Kidney tubule cell (primary cell): ENCODE data around the gene SPOCD1.

Experiments
- DNase-seq: peaks from one replicate; pipeline ENCODE4 v3.0.0-alpha.2; 2018; ENCODE audit warnings: low spot score

SPOCD1 gene

GRCh38 chr1:31787261-31787660 is 28.6 kb downstream of the SPOCD1 start:
- DNase-seq: no peak

DNA sequence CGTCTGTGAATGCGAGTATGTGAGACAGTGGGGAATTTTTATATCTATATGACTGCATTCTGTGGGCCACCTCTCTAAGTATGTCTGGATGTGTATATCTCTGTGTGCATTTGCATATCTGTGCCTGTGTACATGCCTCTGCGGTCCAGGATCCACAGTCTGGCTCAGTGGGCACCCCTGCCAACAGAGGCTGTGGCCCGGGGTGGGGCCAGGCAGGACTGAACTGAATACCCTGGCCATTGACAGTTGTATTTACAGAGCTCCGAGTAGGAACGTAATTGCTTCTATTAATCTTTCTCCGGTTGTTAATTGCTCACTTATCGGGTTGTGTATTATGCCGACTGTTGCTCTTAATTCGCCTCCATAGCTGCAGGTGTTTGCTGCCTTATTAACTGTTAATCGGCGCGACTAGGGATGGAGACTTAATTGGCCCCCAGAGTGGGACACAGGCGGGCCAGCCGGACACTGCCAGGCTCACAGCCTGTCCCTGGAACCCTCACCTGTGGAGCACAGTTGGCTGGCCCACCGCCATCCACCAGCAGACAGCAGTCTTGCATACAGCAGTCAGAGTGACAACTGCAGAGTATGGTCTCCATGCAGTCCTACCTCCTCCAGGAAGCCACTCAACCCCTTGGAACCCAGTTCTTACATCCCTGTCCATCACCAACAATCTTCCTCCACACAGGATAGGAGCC is 29.3 kb downstream of the SPOCD1 start:
- no peak for DNase-seq

DNA sequence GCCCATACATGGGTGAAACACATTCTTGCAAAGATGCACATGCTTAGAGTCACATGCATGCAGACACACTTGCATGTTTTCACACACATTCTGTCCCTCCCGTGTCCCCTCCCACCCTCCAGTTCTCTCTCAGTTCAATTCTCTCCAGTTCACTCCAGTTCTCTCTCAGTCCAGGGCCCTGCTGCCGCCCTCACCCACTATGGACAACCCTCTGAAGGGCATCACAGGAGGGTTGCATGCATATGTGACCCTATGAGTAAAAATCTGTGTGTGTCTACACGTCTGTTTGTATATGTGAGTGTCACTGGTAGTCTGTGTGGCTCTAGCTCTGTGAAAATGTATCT is 29.9 kb downstream of the SPOCD1 start:
- no peak for DNase-seq

DNA sequence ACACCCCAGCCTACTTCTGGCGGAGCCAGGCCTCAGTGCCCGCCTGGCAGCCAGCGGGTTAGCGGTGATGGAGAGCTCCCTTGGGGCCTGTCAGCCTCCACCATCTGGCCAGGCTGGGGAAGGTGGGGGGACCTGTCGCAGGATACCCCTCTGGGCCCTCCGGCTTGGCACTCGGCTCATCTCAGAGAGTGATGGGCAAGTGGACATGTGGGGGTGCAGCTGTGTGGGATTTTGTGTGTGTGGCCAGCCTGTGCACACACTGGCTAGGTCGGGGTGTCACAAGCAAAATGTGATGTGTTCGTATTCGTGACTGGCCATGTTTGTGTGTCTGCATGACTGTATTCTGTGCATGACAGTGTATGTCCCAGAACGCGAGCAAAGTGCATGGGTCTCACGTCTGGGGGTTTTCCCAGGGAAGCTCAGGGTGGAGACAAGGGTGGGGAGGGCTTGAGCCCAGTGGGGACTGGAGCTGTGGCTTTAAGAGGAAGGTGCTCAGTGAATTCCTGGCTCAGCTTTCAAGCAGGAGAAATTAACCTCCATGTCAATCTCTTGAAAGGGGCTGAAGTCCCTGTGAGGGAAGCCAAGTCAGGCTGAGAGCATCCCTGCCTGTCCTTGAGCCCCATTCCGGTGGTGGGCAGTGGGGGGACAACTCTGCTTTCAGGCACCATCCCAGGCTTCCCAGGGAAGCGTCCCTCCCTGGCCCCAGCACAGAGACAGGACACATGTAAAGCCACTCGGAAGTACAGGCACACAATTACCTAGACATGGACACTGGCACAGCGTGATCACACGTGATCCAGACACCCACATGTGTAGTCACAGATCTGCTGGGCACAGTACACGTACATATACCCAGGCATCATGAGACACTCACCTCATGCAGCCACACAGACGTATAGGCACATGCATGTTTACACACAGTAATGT is 30.5 kb downstream of the SPOCD1 start:
- no peak for DNase-seq

DNA sequence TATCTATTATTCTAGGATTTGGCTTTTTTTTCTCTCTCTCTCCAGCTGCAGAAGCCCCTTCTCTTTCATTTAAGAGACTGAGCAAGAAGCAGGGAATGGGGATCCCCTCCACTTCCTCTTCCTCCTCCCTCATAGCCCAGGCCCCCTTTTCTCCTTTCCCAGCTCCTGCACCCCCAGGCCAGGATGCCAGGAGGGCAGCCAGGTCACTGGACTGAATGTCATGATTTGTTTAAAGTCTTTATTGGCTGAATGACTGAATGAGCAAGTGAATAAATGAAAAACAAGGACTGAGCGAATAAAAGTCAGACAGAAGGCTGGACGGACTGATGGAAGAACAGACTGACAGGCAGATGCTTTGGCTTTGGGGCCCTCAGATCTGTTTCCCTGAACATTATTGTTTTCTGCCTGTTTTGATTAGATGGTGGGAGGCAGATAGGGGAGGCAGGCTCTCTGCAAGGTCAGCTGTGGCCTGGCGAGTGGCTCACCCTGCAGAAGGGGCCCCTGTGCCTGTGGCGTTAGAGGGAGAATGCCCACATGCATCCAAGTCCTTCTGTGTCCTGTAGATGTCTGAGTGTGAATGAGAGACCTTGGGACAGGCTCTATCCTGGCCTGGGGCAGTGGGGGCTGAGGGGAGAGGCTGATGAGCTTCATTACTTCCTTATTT is 31.3 kb downstream of the SPOCD1 start:
- no peak for DNase-seq

DNA sequence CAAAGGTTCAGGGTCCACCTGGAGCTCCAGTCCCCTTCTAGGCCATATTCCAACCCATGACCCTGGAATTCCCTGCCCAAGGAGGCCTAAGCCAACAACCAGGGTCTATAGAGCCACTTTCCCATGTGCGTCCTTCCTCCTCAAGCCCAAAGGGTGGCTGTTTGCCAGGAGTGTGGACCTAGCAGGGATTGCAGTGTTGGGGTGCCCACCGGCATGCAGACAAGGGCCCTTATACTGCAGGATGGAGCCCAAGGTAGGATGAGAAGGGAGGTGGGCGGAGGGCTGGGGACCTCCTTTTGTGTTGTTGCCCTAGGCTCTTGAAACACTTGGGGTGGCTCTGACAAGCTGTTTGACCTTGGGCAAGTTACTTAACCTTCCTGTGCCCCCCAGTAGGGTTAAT is 32.0 kb downstream of the SPOCD1 start:
- no peak for DNase-seq

DNA sequence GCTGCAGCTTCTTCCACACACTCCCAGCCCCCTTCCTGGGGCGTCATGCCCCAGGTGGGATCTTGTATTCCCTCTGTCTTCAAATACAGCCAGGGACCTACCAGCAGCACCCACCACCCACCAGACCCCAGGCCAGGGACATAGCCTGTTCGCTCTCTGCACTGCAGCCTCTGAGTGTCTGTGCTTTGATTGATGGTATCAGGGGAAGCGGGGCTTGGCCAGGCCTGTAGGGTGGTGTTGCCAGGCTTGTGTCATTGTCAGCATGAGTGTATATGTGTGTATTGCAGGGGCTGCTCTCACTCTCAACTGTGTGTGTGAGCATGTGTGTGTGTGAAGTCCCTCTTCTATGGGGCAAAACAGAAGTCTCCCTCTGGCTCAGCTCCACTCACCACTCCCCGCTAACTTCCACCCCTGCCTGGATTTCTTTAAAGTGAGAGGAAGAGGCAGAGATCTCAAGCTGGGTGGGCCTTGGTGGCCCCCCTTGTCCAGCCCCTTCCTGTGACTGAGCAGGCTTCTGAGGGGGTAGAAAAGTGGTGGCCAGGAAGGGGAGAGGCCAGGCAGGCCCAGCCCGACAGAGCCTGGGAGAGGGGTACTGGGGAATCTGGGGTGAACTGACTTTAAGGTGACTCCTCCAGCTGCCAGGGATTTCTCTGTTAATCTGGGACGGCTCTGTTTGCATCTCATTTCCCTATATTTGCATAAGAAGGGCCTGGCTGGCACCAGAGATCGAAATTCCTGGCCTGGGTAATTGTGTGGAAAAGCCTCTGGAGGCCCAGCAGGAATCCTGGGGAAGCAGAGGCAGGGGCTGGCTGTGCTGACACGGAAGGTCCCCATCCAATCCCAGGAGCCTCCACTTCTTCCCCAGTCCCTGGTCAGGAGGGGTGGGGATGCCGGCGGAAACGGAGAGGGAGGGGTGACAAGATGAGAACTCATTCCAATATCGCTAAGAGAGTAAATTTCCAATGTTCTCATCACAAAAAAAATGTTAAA is 33.1 kb downstream of the SPOCD1 start:
- no peak for DNase-seq

DNA sequence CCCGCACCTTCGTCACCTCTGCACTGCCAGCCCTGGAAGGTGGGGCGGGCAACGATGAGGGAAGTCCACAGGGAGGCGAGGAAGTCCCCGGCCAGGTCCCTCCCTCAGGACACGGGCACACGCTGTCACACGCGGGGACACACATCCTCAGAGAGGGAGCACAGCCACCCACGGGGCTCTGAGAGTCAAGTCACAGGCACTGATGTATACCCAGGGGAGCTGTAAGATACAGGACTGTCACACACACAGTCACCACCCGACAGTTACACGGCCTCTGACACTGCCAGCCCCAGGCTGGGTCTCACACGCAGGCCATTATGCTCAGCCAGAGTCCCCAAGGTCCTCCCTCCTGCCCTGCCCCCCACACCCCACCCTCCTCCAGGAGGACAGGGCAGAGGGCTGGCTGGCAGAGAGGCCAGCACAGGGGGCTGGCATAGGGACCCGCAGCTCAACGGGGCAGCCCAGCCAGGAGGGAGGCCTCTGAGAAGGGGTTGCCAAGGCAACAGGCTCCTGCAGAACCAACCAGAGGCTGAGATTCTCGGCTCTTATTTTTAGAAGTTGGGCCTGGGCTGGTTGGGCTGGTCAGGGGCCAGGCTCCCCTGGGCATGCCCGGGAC is 34.0 kb downstream of the SPOCD1 start:
- DNase-seq: no peak

DNA sequence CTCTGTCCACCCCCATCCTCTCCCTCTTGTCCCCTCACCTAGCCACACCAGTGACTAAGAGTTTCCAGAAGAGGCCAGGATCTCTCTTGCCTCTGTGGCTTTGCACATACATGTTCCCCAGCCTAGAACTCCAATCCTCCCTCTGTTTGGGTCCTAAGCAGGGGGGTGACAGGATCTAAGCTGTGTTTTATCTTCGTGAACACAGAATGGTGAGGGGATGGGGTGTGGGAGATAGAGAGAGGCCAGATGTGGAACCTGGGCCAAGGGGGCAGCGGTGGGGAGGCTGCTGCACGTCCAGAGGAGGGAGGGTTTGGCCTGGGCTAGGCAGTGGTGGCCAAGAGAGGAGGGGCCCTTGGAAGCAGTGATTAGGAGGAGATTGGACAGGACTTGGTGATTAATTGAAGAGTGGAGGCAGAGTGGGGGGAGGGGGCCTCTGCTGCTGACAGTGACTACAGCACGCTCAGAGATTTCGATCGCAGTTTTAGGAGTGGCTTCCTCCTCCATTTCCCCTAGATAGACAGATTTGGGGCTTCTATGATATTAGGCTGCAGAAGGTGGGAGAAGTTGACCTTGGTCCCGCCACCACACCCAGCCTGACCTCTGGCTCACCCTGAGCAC is 34.6 kb downstream of the SPOCD1 start:
- DNase-seq: no peak

DNA sequence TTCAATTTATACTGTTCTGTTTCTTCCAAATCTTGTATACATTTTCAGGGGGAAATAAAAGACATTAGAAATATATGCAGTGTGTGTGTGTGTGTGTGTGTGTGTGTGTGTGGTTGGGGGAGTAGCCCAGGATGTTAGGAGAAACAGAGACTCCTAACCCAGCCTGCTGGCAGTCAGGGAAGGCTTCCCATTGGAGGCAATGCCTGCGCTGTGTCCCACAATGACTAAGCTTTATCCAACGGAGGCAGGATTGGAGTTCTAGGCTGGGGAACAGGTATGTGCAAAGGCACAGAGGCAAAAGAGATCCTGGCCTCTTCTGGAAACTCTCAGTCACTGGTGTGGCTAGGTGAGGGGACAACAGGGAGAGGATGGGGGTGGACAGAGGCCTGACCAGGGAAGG is 35.2 kb downstream of the SPOCD1 start:
- DNase-seq: no peak

GRCh38 chr1:31779687-31780086 is 36.1 kb downstream of the SPOCD1 start:
- DNase-seq: no peak

- no peak for DNase-seq
Observed at GRCh38 chr1:31778763-31779488, 36.9 kb downstream of the SPOCD1 start.

GRCh38 chr1:31776516-31776915 is 39.3 kb downstream of the SPOCD1 start:
- DNase-seq: no peak

- no peak for DNase-seq
Observed at GRCh38 chr1:31776032-31776431, 39.8 kb downstream of the SPOCD1 start.

DNA sequence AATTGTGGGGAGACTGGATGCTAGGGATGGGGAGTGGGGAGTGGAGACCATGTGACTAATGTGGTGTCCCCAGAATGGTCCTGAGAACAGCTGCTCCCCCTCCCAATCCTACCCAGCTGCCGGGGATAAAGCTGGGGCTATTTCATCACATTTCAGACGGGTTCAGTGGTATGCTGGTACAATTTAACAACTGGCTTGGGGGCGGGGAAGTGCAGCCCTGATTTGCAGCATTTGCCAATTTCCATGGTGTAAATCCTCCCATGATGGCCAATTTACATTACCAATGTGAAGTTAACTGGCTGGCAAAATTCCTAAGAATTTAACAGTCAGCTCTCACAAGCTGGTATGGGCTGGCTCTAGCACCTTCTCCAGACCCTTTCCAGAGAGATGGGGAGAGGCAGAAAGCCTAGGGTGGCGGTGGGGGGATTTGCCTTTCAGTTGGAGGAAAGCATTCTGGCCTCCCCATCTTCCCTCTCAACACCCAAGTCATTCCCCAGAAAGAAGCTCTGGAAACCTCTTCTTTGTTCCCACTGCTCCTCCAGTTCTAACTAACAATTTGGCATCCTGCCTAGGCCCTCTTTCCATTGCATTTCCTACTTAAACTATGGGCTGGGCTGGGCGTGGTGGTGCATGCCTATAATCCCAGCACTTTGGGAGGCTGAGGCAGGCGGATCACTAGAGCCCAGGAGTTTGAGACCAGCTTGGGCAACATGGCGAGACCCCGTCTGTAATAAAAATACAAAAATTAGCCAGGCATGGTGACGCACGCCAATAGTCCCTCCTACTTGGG is 40.4 kb downstream of the SPOCD1 start:
- no peak for DNase-seq

DNA sequence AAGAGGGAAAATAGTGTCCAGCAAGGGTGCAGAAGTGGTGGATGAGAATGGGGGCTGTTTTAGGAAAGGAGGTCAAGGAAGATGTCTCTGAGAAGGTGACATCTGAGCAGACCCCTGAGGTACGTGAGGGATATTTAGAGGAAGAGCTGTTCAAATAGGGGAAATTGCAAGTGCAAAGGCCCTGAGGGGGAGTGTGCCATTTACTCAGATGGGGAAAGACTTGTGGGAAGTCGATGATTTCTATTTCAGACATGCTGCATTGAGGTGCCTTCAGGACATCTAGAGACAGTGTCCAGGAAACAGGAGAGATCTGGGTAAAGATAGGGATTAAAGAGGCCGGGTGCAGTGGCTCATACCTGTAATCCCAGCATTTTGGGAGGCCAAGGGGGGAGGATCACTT is 41.3 kb downstream of the SPOCD1 start:
- no peak for DNase-seq

- DNase-seq: no peak
Observed at GRCh38 chr1:31773861-31774260, 42.0 kb downstream of the SPOCD1 start.

DNA sequence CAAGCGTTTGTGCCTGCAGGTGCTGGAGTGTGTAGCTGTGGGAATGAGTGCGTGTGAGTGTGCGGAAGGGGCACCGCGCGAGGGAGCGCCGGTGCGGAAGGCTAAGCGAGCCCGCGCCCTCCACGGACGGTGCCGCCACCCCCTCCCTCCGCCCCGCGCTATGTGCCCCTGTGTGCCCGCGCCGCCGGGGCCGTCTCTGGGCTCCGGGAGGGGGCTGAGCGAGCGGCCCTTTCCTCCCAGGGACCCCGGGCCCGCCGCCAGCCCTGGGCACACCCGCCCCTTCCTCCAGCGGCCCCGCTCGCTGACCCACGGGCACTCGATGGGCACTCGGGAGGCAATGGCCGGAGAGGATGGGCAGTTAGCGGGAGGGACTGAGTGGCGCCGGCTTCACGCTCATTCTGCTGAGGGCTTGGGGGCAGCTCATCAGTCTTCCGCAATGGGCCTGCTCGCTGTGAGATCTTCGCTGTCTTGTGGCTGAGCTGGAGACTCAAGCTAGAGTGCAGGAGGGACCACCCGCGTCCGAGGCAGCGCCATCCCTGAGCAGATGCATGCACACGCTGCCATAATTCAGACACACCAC is 43.1 kb downstream of the SPOCD1 start:
- no peak for DNase-seq
